GM23248 (cell line): ENCODE data around the gene DRG2. TPM values are rescaled to one million over a fixed set of nuclear protein-coding genes. Genes with fewer than 3 reads are reported as not detected.
A peak's percentile ranks its signal among the peaks of the same experiment; 100 is the strongest.

Experiments used
- DNase-seq: peaks from one replicate; pipeline ENCODE4 v3.0.0-alpha.2; 2015
- H2AFZ ChIP-seq: fragments of 200-600 bp; sonication (generic); 2 replicates; pipeline ENCODE4 v1.6.1; 2016; ENCODE audit warnings: antibody characterized with exemption
- H3F3A ChIP-seq: fragments of 200-600 bp; sonication (generic); 2 replicates; pipeline ENCODE4 v1.6.1; 2016; ENCODE audit warnings: mild to moderate bottlenecking, antibody characterized with exemption, mixed run types; ENCODE audit not compliant: insufficient read depth
- H3K27ac ChIP-seq: fragments of 200-600 bp; sonication (generic); 2 replicates; pipeline ENCODE4 v1.5.1; 2016; ENCODE audit warnings: mild to moderate bottlenecking
- H3K27me3 ChIP-seq: fragments of 200-600 bp; sonication (generic); replicated peaks from 2 replicates; pipeline ENCODE4 v1.6.1; 2016; ENCODE audit warnings: mild to moderate bottlenecking; ENCODE audit not compliant: insufficient read depth
- H3K36me3 ChIP-seq: fragments of 200-600 bp; sonication (generic); 2 replicates; pipeline ENCODE4 v1.6.1; 2016; ENCODE audit warnings: low read depth, mild to moderate bottlenecking
- H3K4me1 ChIP-seq: fragments of 200-600 bp; sonication (generic); 2 replicates; pipeline ENCODE4 v1.6.1; 2016; ENCODE audit warnings: mild to moderate bottlenecking; ENCODE audit not compliant: insufficient read depth
- H3K4me2 ChIP-seq: fragments of 200-600 bp; sonication (generic); one replicate; pipeline ENCODE4 v1.6.1; 2016; ENCODE audit warnings: mild to moderate bottlenecking; ENCODE audit not compliant: unreplicated experiment
- H3K4me3 ChIP-seq: fragments of 200-600 bp; sonication (generic); 2 replicates; pipeline ENCODE4 v1.5.1; 2016; ENCODE audit warnings: mild to moderate bottlenecking
- H3K79me2 ChIP-seq: fragments of 200-600 bp; sonication (generic); 2 replicates; pipeline ENCODE4 v1.6.1; 2016; ENCODE audit warnings: mild to moderate bottlenecking; ENCODE audit not compliant: insufficient read depth
- H3K9ac ChIP-seq: fragments of 200-600 bp; sonication (generic); 2 replicates; pipeline ENCODE4 v1.6.1; 2016; ENCODE audit warnings: mild to moderate bottlenecking
- H3K9me2 ChIP-seq: fragments of 200-600 bp; sonication (generic); 2 replicates; pipeline ENCODE4 v1.6.1; 2016; ENCODE audit warnings: mixed run types, mild to moderate bottlenecking, moderate library complexity; ENCODE audit not compliant: insufficient read depth
- H3K9me3 ChIP-seq: fragments of 200-600 bp; sonication (generic); one replicate; pipeline ENCODE4 v1.6.1; 2017; ENCODE audit warnings: low read depth
- H4K20me1 ChIP-seq: fragments of 200-600 bp; sonication (generic); 2 replicates; pipeline ENCODE4 v1.6.0; 2016; ENCODE audit not compliant: insufficient read depth
- EZH2 ChIP-seq: fragments of 200-600 bp; sonication (generic); IDR thresholded peaks from 2 replicates; pipeline ENCODE4 v1.6.1; 2018; ENCODE audit warnings: antibody characterized with exemption, mild to moderate bottlenecking; ENCODE audit not compliant: insufficient read depth, poor library complexity, severe bottlenecking
- EZH2phosphoT487 ChIP-seq: fragments of 200-600 bp; sonication (generic); IDR thresholded peaks from 2 replicates; pipeline ENCODE4 v1.6.1; 2018; ENCODE audit warnings: antibody characterized with exemption, moderate library complexity, mild to moderate bottlenecking, low read depth; ENCODE audit not compliant: insufficient read depth
- WGBS, 2 experiments: methylation state at CpG; one replicate each; pipeline ENCODE4 v1.1.6; 2015 to 2017; ENCODE audit warnings: low lambda C conversion rate in 2 of 2, low coverage in 1 of 2; ENCODE audit errors: missing lambda C conversion rate in 2 of 2; 5-methylcytosine and 5-hydroxymethylcytosine counted together
- in situ Hi-C: fragments of 300-500 bp; cut with MboI; formaldehyde crosslinking; loops from 2 replicates; pipeline ENCODE4 v1.15.0; 2020
- polyA plus RNA-seq: library from polyadenylated mRNA; unstranded; fragments of >200 nt; fragmentation: Nextera tagmentation; extraction: Ambion mirVana; gene quantifications from 2 replicates; pipeline ENCODE4 v1.2.1, GENCODE V29; 2016
- total RNA-seq: library from RNA; depleted of rRNA; stranded (reverse); fragments of >200 nt; shearing (Covaris generic); gene quantifications from 2 replicates; pipeline ENCODE4 v1.2.3, GENCODE V29; 2014; rRNA removed

The DRG2 gene, protein sequence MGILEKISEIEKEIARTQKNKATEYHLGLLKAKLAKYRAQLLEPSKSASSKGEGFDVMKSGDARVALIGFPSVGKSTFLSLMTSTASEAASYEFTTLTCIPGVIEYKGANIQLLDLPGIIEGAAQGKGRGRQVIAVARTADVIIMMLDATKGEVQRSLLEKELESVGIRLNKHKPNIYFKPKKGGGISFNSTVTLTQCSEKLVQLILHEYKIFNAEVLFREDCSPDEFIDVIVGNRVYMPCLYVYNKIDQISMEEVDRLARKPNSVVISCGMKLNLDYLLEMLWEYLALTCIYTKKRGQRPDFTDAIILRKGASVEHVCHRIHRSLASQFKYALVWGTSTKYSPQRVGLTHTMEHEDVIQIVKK
- total RNA-seq: 51.0 and 53.4 TPM in 2 replicates
- 34.6 and 36.7 TPM in 2 replicates for polyA plus RNA-seq

- H3K27me3 ChIP-seq: no peaks in the 10 kb centered on the region
- peak within 1 kb of the TSS; percentile 87 for H3K9ac ChIP-seq
- no peaks in the 10 kb centered on the region for H3K9me3 ChIP-seq
- peak within 1 kb of the TSS; percentile 96 for H2AFZ ChIP-seq
- no peaks in the 10 kb centered on the region for H3K36me3 ChIP-seq
- no peaks in the 10 kb centered on the region for H3K9me2 ChIP-seq
- peaks cover 37% of the 10 kb centered on the region for H3K79me2 ChIP-seq
- TF ChIP-seq EZH2 (no peak), EZH2phosphoT487 (no peak)
- no peaks in the 10 kb centered on the region for H4K20me1 ChIP-seq
- H3K27ac ChIP-seq: peak within 1 kb of the TSS; percentile 48
- H3F3A ChIP-seq: no peaks in the 10 kb centered on the region
- WGBS, 2 experiments: 1% methylated on average over 51 to 52 of the region's 52 CpGs
- peak within 1 kb of the TSS; percentile 97 for H3K4me3 ChIP-seq
- DNase-seq: peak; percentile 96
- peaks cover 10% of the 10 kb centered on the region for H3K4me1 ChIP-seq
- in situ Hi-C loops: no loop called here
- H3K4me2 ChIP-seq: peak within 1 kb of the TSS; percentile 98
These were observed at the start of gene DRG2 for GRCh38 chr17:18087610-18088491. Gene DRG2, plus strand, starts transcription at chr17:18087948. Its CDS starts 76 bp downstream, at chr17:18088024.

DNA sequence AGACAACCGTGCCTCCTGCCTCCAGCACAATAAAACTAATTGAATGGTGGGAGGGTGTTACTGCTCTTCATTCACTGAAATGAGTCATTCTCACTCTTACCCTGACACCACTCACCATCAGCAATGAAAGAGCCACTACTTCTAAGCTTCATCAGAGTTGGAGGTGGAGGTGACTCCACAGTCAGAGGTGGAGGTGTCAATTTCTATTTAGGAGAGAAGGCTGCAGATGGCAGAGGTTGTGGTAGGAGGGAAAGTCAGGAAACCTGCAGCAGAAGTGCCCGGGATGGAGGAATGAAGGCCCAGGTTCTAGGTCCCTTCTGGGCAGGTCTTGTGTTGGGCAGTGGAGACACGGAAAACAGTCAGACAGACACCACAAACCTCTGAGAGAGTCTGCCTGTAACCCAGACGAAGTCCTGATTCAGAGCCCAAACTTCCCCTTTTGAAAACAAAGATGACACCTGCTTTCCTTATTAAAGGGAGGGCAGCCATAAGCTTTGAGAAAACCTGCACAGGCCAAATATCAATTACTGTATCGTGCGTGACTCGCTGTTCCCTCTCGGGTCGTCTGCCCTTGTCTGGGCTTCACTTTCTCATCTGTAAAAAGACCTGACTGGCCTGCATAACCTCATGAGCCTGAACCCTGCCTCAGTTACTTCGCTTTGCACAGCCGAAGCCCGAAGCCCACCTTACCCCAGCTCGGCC, 49.4 kb upstream of the DRG2 start:
- in situ Hi-C loops: loop anchor here (25.0 kb wide), 1 partner anchor 351 kb away; the partner anchor contains the start of gene RAI1
- Histone ChIP-seq H3K9ac (peak overlapping the region; percentile 83), H3K9me2 (no peaks in the 10 kb centered on the region), H3K27me3 (no peaks in the 10 kb centered on the region), H3F3A (peaks cover 15% of the 10 kb centered on the region), H4K20me1 (0 out of 2 replicates have a peak, but pooled peaks cover 6% of the 10 kb centered on the region), H2AFZ (peak overlapping the region; percentile 88), H3K4me2 (peak overlapping the region; percentile 92), H3K9me3 (no peaks in the 10 kb centered on the region), H3K36me3 (no peaks in the 10 kb centered on the region), H3K27ac (peak overlapping the region; percentile 37), H3K4me3 (peak overlapping the region; percentile 86), H3K79me2 (peaks cover 83% of the 10 kb centered on the region), H3K4me1 (peaks cover 30% of the 10 kb centered on the region)
- DNase-seq: peak; percentile 51
- 4 to 7% methylated on average over 13 of the region's 13 CpGs for WGBS, 2 experiments
- TF ChIP-seq EZH2phosphoT487: no peak

DNA sequence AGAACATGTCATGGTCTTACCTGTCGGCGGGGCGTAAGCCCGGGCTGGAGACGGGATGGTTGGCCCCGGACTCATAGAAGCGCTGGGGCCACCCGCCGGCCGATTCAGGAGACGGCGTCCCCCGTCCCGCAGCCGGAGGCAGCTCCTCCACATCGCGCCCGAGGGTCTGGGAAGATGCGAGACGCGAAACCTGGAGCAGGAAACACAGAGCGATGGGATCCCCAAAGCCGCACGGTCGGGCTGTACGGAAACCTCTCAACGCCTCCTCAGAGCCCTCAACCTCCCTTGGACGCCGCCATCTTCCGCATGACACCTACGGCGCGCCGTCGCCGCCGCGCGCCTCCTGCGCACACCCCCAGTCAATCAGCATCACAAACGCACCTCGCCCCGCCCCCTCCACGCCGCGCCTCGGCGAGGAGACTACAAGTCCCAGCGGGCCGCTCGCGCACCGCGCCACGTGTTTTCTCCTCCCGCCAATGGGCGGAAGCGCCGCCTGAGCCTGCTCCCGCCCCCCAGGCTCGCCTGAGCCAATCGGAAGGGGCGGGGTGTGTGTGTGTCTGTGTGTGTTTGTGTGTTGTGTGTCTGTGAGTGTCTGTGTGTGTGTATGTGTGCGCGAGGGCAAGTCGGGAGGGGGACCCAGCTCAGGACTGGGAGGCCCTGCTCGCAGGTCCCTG, 48.8 kb upstream of the DRG2 start, which contains the start of the genes ATPAF2 and GID4:
ATPAF2 (minus strand) TSS at position 308 of the 674 bp plus-strand sequence; CDS start at position 153, 155 bp downstream.
GID4 (plus strand) TSS at position 548 of the 674 bp plus-strand sequence; CDS start at position 605, 57 bp downstream.
- peaks cover 84% of the 10 kb centered on the region for H3K79me2 ChIP-seq
- peaks cover 15% of the 10 kb centered on the region for H3F3A ChIP-seq
- in situ Hi-C loops: loop anchor here (25.0 kb wide), 1 partner anchor 352 kb away; the partner anchor contains the start of gene RAI1

More for the DNA sequence above, 48.8 kb upstream of the DRG2 start, which contains the start of the genes ATPAF2 and GID4:
- 0 out of 2 replicates have a peak, but pooled peaks cover 6% of the 10 kb centered on the region for H4K20me1 ChIP-seq
- peak; percentile 100 for DNase-seq
- H3K9ac ChIP-seq: peak within 1 kb of the TSS; percentile 89
- 0 to 1% methylated on average over 59 of the region's 67 CpGs for WGBS, 2 experiments
- peak within 1 kb of the TSS; percentile 86 for H3K4me3 ChIP-seq
- peak within 1 kb of the TSS; percentile 88 for H2AFZ ChIP-seq
- peaks cover 31% of the 10 kb centered on the region for H3K4me1 ChIP-seq
- peak within 1 kb of the TSS; percentile 37 for H3K27ac ChIP-seq
- H3K9me3 ChIP-seq: no peaks in the 10 kb centered on the region
- no peaks in the 10 kb centered on the region for H3K27me3 ChIP-seq
- TF ChIP-seq EZH2phosphoT487 (no peak), EZH2 (no peak)
- no peaks in the 10 kb centered on the region for H3K36me3 ChIP-seq
- H3K4me2 ChIP-seq: peak within 1 kb of the TSS; percentile 97
- no peaks in the 10 kb centered on the region for H3K9me2 ChIP-seq
